Tibial nerve (tissue), 3 donors: Measurements from ENCODE around the gene DLGAP1.
A peak's percentile ranks its signal among the peaks of the same experiment; 100 is the strongest.

ENCODE experiments used
- CTCF ChIP-seq, 5 experiments: fragments of 200-600 bp in 3 of 5; fragments of 450-650 bp in 2 of 5; sonication (generic) in 3 of 5; IDR thresholded peaks; one replicate each; pipeline ENCODE4 v1.5.1; 2016 to 2019; ENCODE audit warnings: antibody characterized with exemption in 5 of 5, mild to moderate bottlenecking in 3 of 5, moderate library complexity in 2 of 5
- POLR2A ChIP-seq, 2 donors: fragments of 450-650 bp; IDR thresholded peaks; one replicate each; pipeline ENCODE4 v1.6.1; 2017; ENCODE audit warnings: antibody characterized with exemption in 2 of 2, mild to moderate bottlenecking in 2 of 2, moderate library complexity in 2 of 2

DNA sequence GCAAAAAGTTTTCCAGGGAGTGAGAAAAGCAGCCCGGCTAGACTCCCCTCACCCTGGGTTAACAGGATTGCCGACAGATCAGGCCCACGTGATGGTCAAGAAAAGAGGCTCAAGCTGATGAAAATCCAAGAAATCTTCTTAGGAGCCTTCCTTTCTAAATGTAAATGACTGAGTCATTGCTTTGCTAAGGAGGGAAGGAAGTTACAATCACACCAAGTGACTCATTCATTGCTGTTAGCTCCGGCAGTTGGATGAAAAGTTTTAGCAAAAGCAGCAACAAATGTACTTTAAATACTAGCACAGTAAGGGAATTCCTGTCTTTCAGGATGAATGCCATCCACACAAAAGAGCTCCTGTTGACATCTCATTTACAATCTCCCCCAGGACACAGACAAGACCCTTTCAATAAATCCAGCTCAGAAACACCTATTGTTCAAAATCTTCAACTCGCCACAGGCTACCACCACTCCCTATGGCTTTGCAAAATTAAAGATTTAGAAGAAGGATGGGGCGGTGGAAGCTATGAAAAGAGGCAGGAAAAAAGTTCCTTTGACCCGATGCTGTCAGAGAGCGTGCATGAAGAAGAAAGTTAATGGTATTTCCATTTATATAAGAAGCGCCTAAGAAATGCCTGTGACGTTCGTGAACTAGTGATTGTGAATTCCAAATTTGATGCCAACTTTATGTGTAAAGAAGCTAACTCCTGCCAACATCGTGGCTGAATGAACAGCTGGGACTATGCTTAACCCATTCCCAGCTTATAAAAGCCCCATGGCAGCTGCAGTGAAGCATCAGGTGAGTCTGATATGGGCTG lies 851.5 kb downstream of the DLGAP1 start:
- peak in 1 of 2 donors; percentile 23 for TF ChIP-seq POLR2A (IDR thresholded peaks at IDR 0.05)
- TF ChIP-seq CTCF (IDR thresholded peaks at IDR 0.05), result no peak
